Activated CD4-positive, alpha-beta T cell treated with anti-CD3 and anti-CD28 coated beads, Interleukin-2, amount 50 U/mL, for 16 hours (primary cell): Measurements from ENCODE around the gene SEZ6.
"Not testable (repeated sequence)": the region's sequence is repeated elsewhere in the genome, so short reads cannot be mapped to it uniquely, and the experiment has no call there.

Experiments
- DNase-seq: peaks from one replicate; pipeline ENCODE4 v3.0.0-alpha.2; 2020

The SEZ6 gene

GRCh38 chr17:28951991-28952975 is 53.5 kb downstream of the SEZ6 start:
- DNase-seq, result peak; percentile 99

- peak; percentile 100 for DNase-seq
Observed at GRCh38 chr17:28951428-28951990, 54.3 kb downstream of the SEZ6 start, which contains the start of gene PHF12. Gene PHF12 (minus strand): TSS chr17:28951518. CDS start chr17:28950960, 558 bp downstream.

GRCh38 chr17:28950752-28951427 is 54.9 kb downstream of the SEZ6 start:
- DNase-seq, result no peak

GRCh38 chr17:28950017-28950751 is 55.6 kb downstream of the SEZ6 start:
- peak; percentile 54 for DNase-seq

GRCh38 chr17:28949185-28950016 is 56.4 kb downstream of the SEZ6 start:
- peak; percentile 53 for DNase-seq

GRCh38 chr17:28948873-28949184 is 57.0 kb downstream of the SEZ6 start:
- DNase-seq, result no peak

- no peak for DNase-seq
Observed at GRCh38 chr17:28948342-28948741, 57.5 kb downstream of the SEZ6 start.

- no peak for DNase-seq
Observed at GRCh38 chr17:28947639-28948038, 58.2 kb downstream of the SEZ6 start.

GRCh38 chr17:28946239-28946638 is 59.6 kb downstream of the SEZ6 start:
- peak; percentile 62 for DNase-seq

GRCh38 chr17:28944862-28945741 is 60.7 kb downstream of the SEZ6 start:
- no peak for DNase-seq

GRCh38 chr17:28944343-28944742 is 61.5 kb downstream of the SEZ6 start:
- DNase-seq, result no peak

GRCh38 chr17:28942925-28943324 is 62.9 kb downstream of the SEZ6 start:
- DNase-seq, result no peak

- DNase-seq, result no peak
Observed at GRCh38 chr17:28941251-28941650, 64.6 kb downstream of the SEZ6 start.

- DNase-seq, result no peak
Observed at GRCh38 chr17:28940675-28941074, 65.2 kb downstream of the SEZ6 start.

- no peak for DNase-seq
Observed at GRCh38 chr17:28940142-28940541, 65.7 kb downstream of the SEZ6 start.

- no peak for DNase-seq
Observed at GRCh38 chr17:28938552-28938951, 67.3 kb downstream of the SEZ6 start.

- no peak for DNase-seq
Observed at GRCh38 chr17:28937044-28937729, 68.6 kb downstream of the SEZ6 start.

GRCh38 chr17:28935744-28936460 is 69.9 kb downstream of the SEZ6 start:
- DNase-seq, result no peak

GRCh38 chr17:28934508-28934907 is 71.3 kb downstream of the SEZ6 start:
- not testable (repeated sequence) for DNase-seq

- no peak for DNase-seq
Observed at GRCh38 chr17:28929787-28930186, 76.0 kb downstream of the SEZ6 start.
